Umbilical cord (tissue), 2 donors: ENCODE data around the gene ACOT8. TPM values are rescaled to one million over a fixed set of nuclear protein-coding genes. Genes with fewer than 3 reads are reported as not detected.
"Not testable (repeated sequence)": the region's sequence is repeated elsewhere in the genome, so short reads cannot be mapped to it uniquely, and the experiment has no call there.

Experiments used
- DNase-seq: peaks from one replicate; pipeline ENCODE4 v3.0.0-alpha.2; 2015; ENCODE audit warnings: low spot score
- total RNA-seq: library from RNA; depleted of rRNA; stranded (reverse); fragments of >200 nt; gene quantifications from one replicate; pipeline ENCODE4 v1.2.3, GENCODE V29; 2014; ENCODE audit warnings: low replicate concordance; ENCODE audit not compliant: insufficient read depth

Gene ACOT8
- total RNA-seq, 1 donor from 2014 or later = 20.0 TPM

DNA sequence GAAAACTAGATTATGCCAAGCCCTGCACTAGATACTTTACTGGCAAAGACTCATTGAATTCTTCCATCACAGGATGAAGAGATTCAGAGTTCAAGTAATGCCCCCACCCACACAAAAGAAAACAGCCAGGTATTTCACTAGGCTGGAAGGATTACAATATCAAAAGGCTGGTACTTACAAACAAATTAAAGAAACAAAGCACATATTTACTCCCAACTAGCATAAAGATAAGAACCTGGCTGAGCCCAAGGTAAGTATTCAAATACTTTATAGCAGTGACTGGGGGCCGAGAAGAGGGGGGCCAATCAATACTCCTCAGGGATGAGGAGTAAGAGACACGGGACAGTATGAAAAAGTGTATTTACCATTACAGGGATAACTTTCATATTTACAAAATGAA lies 3.7 kb downstream of the ACOT8 start:
- DNase-seq = no peak

GRCh38 chr20:45852326-45852725 lies 4.9 kb downstream of the ACOT8 start:
- DNase-seq = no peak

DNA sequence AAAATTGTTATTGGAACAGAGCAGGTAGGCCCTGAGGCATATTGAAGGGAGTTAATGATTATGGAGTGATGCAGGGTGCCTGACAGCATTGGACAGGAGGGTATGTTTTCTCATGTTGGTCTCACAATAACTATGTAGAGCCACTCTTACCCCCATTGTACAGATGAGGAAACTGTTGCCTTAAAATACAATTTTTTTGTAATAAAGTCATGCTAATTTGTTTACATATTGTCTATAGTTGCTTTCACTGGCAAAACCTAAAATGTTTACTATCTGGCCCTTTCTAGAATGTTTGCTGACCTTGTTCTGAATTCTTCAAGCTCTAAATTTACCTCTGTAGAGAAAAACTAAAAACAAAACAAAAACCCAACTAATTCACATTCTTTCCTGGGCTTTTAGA lies 5.7 kb downstream of the ACOT8 start:
- DNase-seq = no peak

DNA sequence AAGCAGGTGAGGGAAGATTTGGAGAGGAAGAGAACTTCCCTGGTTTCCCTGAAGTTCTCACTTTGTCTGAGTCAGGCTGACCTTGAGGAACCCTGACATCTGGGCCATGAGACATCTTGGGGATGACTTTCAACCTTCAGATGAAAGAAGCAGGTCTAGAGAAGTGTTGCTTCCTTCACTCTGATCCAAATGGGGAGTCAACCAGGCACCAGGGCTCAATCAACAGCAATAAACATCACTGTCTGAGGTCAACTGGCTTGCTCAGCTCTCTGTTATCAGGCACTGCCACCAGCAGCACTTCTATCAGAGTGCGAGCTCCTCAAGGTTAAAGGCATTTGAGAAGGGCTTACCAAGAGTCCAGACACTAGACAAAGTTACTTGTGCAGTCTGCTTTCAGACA lies 6.3 kb downstream of the ACOT8 start:
- DNase-seq = no peak

DNA sequence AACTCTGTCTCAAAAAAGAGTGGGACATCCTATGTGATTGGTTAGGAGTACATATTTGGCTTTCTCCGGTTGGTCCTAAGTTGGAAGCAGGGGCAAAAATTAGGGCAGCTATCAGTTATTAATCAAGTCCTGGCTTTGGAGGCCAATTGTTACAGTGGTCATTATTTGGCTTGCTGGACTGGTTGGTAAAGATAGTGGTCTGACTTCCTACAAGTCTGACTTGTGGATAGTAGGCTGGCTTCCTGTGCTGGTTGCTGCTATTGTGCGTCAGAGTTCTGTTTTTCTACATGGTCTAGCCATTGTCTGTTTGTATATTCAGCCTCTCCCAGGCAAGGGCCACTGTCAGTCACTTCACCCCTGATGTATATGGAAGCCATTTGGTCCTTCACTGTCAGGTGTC lies 7.0 kb downstream of the ACOT8 start:
- DNase-seq = no peak

- no peak for DNase-seq
Measured at GRCh38 chr20:45848969-45849582, 8.1 kb downstream of the ACOT8 start.

DNA sequence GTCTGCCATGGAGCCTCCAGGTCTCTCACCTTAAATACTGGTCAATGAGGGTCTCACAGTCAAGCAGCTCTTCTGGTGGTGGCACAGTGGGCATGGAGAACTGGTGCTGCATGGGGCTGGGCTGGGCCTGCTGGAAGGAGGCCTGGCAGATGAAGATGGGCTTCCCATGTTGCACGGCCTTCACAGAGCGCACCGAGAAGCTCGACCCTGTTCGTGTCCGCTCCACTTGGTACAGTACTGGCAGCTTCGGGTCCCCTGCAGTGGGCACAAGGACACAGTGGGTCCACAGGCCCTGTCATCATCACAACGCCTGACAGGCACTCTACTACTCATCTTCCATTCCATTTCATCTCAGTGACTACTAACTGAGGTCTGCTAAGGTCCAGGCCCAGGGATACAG lies 8.8 kb downstream of the ACOT8 start:
- DNase-seq = no peak

DNA sequence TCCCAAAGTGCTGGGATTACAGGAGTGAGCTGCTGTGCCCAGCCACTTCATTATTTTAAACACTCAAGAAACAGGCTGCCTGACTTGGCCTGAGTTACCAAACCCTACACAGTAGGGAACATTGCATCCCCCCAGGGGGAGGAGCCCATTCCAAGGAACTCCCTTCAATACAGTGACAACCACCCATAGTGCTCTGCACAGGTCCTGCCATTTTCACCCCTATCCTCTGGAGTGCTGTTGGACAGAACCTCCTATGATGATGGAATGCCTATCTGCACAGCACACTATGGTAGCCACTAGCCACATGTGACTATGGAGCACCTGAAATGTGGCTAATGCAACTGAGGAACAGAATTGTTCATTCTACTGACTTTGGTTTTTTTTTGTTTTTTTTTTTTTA lies 11.7 kb downstream of the ACOT8 start:
- no peak for DNase-seq

GRCh38 chr20:45843506-45843905 lies 13.7 kb downstream of the ACOT8 start:
- DNase-seq = no peak

DNA sequence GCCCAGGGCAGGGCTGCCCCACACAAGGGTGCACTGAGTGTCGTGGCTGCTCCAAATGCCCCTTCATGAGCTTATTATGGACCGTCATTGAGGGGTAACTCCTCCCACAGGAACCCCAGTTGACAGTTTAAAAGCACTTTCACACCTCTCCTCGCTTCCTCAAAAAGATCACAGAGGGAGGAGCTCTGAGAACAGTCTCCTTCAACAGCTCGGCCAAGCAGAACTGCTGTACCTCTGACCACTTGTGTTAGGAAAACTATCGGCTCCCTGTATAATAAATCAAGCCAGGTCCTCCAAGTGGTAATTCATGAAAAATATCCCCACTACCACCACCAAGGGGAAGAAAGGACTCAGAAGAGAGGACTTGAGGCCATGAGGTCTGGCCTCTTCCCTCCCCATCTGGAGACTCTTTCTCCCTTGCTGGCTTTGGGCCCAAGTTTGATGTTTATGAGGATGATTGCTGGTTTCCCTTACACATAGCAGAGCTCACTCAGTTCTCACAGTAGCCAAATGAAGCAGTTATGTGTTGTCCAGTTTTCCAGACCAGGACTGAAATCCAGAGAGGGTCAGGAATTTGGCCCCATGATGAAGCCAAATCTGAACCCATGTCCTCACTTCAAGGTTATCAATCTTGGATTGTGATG lies 14.9 kb downstream of the ACOT8 start:
- DNase-seq = peak; percentile 68

- DNase-seq = no peak
Measured at GRCh38 chr20:45841407-45842129, 15.6 kb downstream of the ACOT8 start.

DNA sequence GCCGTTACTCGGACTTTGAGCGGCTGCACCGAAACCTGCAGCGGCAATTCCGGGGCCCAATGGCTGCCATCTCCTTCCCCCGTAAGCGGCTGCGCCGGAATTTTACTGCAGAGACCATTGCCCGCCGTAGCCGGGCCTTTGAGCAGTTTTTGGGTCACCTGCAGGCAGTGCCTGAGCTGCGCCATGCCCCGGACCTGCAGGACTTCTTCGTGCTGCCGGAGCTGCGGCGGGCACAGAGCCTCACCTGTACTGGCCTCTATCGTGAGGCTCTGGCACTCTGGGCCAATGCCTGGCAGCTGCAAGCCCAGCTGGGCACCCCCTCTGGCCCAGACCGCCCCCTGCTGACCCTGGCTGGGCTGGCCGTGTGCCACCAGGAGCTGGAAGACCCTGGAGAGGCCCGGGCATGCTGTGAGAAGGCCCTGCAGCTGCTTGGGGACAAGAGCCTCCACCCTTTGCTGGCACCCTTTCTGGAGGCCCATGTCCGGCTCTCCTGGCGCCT lies 16.4 kb downstream of the ACOT8 start:
- no peak for DNase-seq

- peak; percentile 91 for DNase-seq
Measured at GRCh38 chr20:45836841-45837240, 20.4 kb downstream of the ACOT8 start.

DNA sequence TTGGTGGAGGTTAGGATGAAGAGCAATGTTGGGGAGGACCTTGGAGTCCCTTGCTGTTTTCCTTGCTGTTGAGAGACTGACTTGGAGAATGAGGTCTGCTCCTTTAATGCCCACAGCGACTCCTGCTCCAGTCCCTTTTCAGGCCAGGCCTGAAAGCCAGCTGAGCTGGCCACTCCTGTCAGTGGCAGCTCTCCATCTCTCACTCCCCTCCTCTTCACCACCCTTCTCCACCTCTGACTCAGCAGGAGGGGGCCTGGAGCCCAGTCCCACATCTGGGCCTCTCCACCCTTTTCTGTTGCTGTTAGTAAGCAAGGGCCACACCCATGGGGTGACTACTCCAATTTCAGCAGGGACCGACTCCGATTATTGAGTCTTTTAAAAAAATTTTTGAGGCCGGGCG lies 21.4 kb downstream of the ACOT8 start:
- peak; percentile 89 for DNase-seq

GRCh38 chr20:45835329-45835765 lies 21.8 kb downstream of the ACOT8 start:
- no peak for DNase-seq

- DNase-seq = no peak
Measured at GRCh38 chr20:45834797-45835161, 22.4 kb downstream of the ACOT8 start.

DNA sequence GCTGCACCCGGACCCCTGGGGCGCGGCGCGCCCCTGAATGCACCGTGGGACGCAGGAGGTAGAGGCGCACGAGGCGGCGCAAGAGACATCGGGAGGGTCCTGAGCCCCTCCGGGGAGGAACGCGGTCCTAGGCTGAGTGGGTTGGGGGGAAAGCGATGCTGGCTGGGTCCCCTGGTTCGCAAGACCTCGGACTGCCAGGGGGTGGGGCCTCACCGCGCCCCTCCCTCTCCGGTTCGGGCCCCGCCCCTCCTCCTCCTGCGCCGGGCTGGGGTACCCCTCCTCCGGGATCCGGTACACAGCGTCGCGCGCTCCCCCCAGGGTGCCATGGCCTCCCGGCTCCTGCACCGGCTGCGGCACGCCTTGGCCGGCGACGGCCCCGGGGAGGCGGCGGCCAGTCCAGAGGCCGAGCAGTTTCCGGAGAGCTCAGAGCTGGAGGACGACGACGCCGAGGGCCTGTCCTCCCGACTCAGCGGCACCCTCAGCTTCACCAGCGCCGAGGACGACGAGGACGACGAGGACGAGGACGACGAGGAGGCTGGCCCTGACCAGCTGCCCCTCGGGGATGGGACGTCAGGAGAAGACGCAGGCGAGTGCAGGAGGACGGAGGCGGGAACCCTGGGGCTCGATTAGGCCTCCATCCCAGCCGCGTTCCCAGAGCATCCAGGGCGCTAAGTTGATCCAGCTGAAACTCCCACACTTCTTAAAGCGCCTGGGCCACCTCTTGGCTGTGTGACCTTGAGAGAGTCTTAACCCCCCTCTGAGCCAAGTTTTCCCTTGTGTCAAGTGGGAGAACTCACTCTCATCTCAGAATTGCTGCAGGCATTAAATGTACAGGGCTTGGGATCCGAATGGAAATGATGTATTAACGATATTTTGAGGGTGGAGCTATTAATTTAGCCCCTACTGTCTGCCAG lies 23.1 kb downstream of the ACOT8 start:
- peak; percentile 85 for DNase-seq

GRCh38 chr20:45833030-45833882 lies 23.9 kb downstream of the ACOT8 start, which contains the start of gene SNX21:
Gene SNX21 (plus strand): TSS chr20:45833799. CDS start chr20:45833920, 121 bp downstream.
- DNase-seq = peak; percentile 91

- no peak for DNase-seq
Measured at GRCh38 chr20:45832619-45833018, 24.6 kb downstream of the ACOT8 start.

DNA sequence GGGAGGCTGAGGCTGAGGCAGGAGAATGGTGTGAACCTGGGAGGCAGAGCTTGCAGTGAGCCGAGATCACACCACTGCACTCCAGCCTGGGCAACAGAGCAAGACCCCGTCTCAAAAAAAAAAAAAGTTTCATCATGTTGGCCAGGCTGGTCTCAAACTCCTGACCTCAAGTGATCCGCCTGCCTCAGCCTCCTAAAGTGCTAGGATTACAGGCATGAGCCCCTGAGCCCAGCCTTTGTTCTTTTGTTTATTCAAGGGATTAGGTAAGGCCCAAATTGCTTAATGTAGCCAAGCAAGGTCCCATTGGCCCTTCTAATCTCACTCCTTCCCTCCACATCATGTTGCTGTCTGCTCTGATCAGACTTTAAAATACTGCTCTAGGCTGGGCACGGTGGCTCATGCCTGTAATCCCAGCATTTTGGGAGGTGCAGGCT lies 27.5 kb downstream of the ACOT8 start:
- DNase-seq = not testable (repeated sequence)

DNA sequence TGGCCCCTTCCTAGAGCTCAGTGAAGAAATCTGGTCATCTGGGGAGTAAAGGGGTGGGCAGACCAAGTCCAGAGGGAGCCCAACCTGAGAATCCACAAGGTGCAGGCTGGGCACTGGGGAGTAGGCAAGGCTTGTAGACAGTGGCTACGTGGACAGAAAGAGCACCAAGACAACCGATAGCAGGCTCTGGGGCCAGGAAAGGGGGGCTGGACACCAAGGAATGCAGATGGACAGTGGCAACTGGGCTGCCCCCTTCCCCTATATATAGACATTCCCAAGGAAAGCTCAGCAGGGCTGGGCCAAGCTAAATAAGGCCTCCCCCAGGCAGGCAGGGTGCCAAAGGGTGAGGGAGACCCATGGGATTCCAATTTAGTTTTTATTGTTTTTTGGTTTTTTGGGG lies 28.6 kb downstream of the ACOT8 start:
- DNase-seq = peak; percentile 71
